Measurements from ENCODE around the gene KLHL36.
"Not testable (repeated sequence)": the region's sequence is repeated elsewhere in the genome, so short reads cannot be mapped to it uniquely, and the experiment has no call there.

KLHL36 gene

GRCh38 chr16:84625556-84625955 lies 22.8 kb upstream of the KLHL36 start:
- TF ChIP-seq CTCF (IDR thresholded peaks at IDR 0.05; ENCODE audit: low read depth, low read length): no peak
- DNase-seq (ENCODE audit: low read depth in 2 of 2): no peak

GRCh38 chr16:84628226-84628731 lies 20.0 kb upstream of the KLHL36 start:
- no peak for TF ChIP-seq CTCF (IDR thresholded peaks at IDR 0.05; ENCODE audit: low read depth, low read length)
- H3K4me3 ChIP-seq (replicated peaks in 1 of 2; ENCODE audit: low read depth in 2 of 2, low read length in 2 of 2): no peak overlapping the region
- no peak for DNase-seq (ENCODE audit: low read depth in 2 of 2)

More at GRCh38 chr16:84625556-84625955, 22.8 kb upstream of the KLHL36 start:
- no peak overlapping the region for H3K4me3 ChIP-seq (replicated peaks in 1 of 2; ENCODE audit: low read depth in 2 of 2, low read length in 2 of 2)

- no peak for TF ChIP-seq CTCF (IDR thresholded peaks at IDR 0.05; ENCODE audit: low read depth, low read length)
- no peak for DNase-seq (ENCODE audit: low read depth in 2 of 2)
- H3K4me3 ChIP-seq (replicated peaks in 1 of 2; ENCODE audit: low read depth in 2 of 2, low read length in 2 of 2): no peak overlapping the region
These were observed 18.7 kb upstream of the KLHL36 start for GRCh38 chr16:84629580-84629979.

DNA sequence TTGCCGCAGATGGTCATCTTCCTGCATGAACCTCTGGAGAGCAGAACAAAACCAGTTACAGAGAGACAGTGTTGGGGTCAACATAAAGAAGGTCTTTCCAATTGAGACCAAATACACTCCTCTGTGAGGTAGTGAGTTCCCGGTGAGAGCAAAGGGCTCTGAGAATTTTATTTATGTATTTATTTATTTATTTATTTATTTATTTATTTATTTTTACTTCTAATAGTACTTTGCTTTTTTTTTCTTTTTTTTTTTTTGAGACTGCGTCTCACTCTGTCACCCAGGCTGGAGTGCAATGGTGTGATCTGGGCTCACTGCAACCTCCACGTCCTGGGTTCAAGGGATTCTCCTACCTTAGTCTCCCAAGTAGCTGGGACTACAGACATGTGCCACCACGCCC lies 18.3 kb upstream of the KLHL36 start:
- DNase-seq (ENCODE audit: low read depth in 2 of 2): no peak
- TF ChIP-seq CTCF (IDR thresholded peaks at IDR 0.05; ENCODE audit: low read depth, low read length): no peak

GRCh38 chr16:84630446-84631152 lies 17.7 kb upstream of the KLHL36 start:
- no peak for TF ChIP-seq CTCF (IDR thresholded peaks at IDR 0.05; ENCODE audit: low read depth, low read length)
- no peak overlapping the region for H3K4me3 ChIP-seq (replicated peaks in 1 of 2; ENCODE audit: low read depth in 2 of 2, low read length in 2 of 2)
- no peak for DNase-seq (ENCODE audit: low read depth in 2 of 2)

More for the DNA sequence above, 18.3 kb upstream of the KLHL36 start:
- H3K4me3 ChIP-seq (replicated peaks in 1 of 2; ENCODE audit: low read depth in 2 of 2, low read length in 2 of 2): no peak overlapping the region

- H3K4me3 ChIP-seq (replicated peaks in 1 of 2; ENCODE audit: low read depth in 2 of 2, low read length in 2 of 2): no peak overlapping the region
- no peak for DNase-seq (ENCODE audit: low read depth in 2 of 2)
- no peak for TF ChIP-seq CTCF (IDR thresholded peaks at IDR 0.05; ENCODE audit: low read depth, low read length)
These were observed 17.2 kb upstream of the KLHL36 start for GRCh38 chr16:84631153-84631466.

- no peak for TF ChIP-seq CTCF (IDR thresholded peaks at IDR 0.05; ENCODE audit: low read depth, low read length)
- no peak overlapping the region for H3K4me3 ChIP-seq (replicated peaks in 1 of 2; ENCODE audit: low read depth in 2 of 2, low read length in 2 of 2)
- no peak for DNase-seq (ENCODE audit: low read depth in 2 of 2)
These were observed 16.4 kb upstream of the KLHL36 start for GRCh38 chr16:84631886-84632285.

GRCh38 chr16:84632862-84633261 lies 15.4 kb upstream of the KLHL36 start:
- not testable (repeated sequence) for DNase-seq (ENCODE audit: low read depth in 2 of 2); H3K4me3 ChIP-seq (replicated peaks in 1 of 2; ENCODE audit: low read depth in 2 of 2, low read length in 2 of 2)

All from cardiac fibroblast (primary cell).